NB4 (cell line): Measurements from ENCODE around the gene NALF2.

Experiments
- CTCF ChIP-seq: IDR thresholded peaks from one replicate; pipeline ENCODE4 v1.5.1; 2012; ENCODE audit warnings: low read depth, low read length
- MAX ChIP-seq: IDR thresholded peaks from 2 replicates; pipeline ENCODE4 v1.6.1; 2011; ENCODE audit warnings: low read depth, low read length
- POLR2A ChIP-seq: IDR thresholded peaks from 2 replicates; pipeline ENCODE4 v1.6.1; 2011; ENCODE audit warnings: mild to moderate bottlenecking; ENCODE audit not compliant: insufficient read length; ENCODE audit errors: extremely low read depth

DNA sequence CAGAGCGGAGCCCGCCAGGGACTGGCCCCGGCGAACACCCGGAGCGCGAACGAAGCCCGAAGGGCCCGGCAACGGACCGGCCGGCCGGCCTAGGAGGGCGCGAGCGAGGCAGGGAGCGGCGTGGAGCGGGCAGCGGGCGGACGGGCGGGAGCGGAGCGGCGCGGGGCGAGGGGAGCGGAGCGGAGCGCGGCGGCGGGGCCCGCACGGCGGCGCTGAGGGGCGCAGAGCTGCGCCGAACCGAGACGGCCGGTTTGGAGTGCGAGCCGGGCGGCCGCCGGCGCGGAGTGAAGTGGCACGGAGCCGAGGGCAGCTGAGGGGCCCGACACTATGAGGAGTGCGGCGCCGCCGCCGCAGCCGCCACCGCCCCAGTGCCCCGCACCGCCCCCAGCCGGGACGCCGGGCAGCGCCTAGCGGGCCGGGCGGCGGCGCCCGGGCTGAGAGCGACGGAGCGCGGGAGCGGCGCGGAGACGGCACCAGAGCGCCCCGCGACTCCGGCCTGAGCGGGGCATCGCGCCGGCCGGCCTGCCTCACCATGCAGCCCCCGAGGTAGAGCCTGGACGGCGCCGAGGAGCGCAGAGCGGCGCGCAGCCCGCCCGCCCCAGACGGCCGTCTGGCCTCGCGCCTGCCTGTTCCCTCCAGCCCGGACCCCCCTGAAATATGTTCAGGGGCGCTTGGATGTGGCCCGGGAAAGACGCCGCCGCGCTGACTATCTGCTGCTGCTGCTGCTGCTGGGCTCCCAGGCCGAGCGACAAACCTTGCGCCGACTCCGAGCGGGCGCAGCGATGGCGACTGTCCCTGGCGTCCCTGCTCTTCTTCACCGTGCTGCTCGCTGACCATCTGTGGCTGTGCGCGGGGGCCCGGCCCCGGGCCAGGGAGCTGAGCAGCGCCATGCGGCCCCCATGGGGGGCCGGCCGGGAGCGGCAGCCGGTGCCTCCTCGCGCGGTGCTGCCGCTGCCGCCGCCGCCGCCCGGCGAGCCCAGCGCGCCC lies 793 bp downstream of the NALF2 start:
- TF ChIP-seq CTCF (no peak), POLR2A (no peak), MAX (no peak)
